B cell (primary cell): Measurements from ENCODE around the gene RPRD1A.

ENCODE experiments used
- CTCF ChIP-seq: fragments of 200-600 bp; IDR thresholded peaks from one replicate; pipeline ENCODE4 v1.8.0; 2022; ENCODE audit warnings: antibody characterized with exemption, mild to moderate bottlenecking
- EZH2 ChIP-seq: IDR thresholded peaks from 2 replicates; pipeline ENCODE4 v1.6.1; 2012; ENCODE audit warnings: borderline replicate concordance, low read depth, mild to moderate bottlenecking, moderate library complexity, low read length; ENCODE audit not compliant: insufficient read depth, poor library complexity, severe bottlenecking

DNA sequence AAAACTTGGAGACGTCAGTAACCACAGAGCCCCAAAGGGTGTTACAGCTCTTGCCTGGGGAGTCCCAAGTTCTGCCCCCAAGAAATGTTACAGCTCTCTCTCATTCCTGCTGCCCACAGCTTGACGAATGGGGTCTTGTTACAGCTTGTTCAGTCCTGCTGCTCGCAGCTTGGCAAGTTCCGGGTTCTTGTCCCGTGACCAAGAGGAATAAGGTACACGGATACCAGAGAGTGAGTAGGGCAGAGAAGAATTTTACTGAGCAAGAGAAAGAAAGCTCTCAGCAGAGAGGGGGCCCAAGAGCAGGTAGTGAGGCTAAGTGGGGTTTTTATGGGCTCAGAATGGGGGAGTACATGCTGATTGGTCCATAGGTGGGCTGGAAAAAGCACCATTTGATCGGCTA lies 34.6 kb upstream of the RPRD1A start:
- no peak for TF ChIP-seq CTCF
- TF ChIP-seq EZH2, result no peak
